Subcutaneous adipose tissue (tissue), 4 donors: ENCODE results near the gene TBC1D12. TPM values are rescaled to one million over a fixed set of nuclear protein-coding genes. Genes with fewer than 3 reads are reported as not detected.

Experiments used
- total RNA-seq, 4 donors: library from RNA; depleted of rRNA; stranded (reverse); fragments of >200 nt; gene quantifications; one replicate each; pipeline ENCODE4 v1.1.0, GENCODE V29; 2016
- TF ChIP-seq, protein P1 (sequence below): fragments of 450-650 bp; IDR thresholded peaks from one replicate; pipeline ENCODE4 v1.5.1; 2016; ENCODE audit warnings: low read depth, mild to moderate bottlenecking, control low read depth, antibody characterized with exemption, moderate library complexity

The TBC1D12 gene
- total RNA-seq, 4 donors from 2014 or later = 19.0 to 24.2 (median 20.5) TPM

- TF ChIP-seq, protein P1, sequence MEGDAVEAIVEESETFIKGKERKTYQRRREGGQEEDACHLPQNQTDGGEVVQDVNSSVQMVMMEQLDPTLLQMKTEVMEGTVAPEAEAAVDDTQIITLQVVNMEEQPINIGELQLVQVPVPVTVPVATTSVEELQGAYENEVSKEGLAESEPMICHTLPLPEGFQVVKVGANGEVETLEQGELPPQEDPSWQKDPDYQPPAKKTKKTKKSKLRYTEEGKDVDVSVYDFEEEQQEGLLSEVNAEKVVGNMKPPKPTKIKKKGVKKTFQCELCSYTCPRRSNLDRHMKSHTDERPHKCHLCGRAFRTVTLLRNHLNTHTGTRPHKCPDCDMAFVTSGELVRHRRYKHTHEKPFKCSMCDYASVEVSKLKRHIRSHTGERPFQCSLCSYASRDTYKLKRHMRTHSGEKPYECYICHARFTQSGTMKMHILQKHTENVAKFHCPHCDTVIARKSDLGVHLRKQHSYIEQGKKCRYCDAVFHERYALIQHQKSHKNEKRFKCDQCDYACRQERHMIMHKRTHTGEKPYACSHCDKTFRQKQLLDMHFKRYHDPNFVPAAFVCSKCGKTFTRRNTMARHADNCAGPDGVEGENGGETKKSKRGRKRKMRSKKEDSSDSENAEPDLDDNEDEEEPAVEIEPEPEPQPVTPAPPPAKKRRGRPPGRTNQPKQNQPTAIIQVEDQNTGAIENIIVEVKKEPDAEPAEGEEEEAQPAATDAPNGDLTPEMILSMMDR = no peak
These were observed 39.1 kb upstream of the TBC1D12 start for GRCh38 chr10:94363251-94363565.

DNA sequence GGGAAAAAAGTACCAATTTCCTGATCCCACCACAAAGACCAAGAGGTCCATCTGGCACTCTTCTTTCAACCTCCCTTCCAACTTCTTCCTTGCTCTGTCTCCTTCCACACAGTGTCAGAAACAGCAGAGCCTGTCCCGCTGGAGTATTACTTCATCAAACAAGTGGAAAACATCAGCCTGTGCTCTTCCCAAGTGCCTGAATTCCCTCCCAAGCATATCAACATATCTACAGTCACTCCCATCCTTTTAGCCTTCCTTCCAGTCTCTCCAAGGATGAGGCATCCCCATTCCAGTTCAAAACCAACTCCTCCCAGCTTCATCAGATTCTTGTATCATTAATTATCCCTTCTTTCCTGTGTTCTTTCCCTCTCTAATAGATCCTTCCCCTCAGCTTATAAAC lies 37.9 kb upstream of the TBC1D12 start:
- TF ChIP-seq, protein P1 = no peak

DNA sequence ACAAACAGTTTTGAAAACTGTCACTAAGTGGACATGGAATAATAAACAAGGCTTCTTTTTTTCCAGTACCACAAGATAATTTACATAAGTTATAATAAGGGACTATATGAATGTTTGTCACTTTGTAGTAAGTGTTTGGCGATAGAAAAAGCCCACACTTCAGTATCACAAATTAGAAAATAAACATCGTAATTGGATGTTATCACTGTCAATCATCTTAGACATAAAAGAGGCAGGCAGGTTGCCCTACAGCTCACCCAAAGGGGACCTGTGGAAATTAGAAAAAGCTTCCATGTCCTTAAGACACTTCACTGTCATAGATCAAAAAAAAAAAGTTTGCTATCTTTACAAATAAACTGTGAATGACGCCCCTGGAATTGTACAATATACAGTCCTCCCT lies 36.0 kb upstream of the TBC1D12 start:
- TF ChIP-seq, protein P1 = no peak

- TF ChIP-seq, protein P1 = no peak
These were observed 31.8 kb upstream of the TBC1D12 start for GRCh38 chr10:94370501-94370900.

DNA sequence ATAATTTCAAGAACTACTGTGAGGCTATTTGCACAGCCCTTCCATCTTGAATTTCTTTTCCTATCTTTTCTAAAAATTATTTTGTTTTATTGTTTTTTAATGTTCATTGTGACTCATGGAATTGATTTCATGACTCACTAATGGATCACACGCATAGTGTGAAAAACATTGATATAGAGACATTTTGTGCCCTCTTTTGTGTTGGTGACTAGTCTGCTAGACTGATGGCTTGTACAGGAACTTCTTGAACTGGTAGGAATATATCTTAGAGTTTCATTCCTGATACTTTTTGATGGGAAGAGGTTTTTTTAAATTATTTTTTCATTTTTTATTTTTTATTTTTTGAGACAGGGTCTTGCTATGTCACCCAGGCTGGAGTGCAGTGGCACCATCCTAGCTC lies 27.0 kb upstream of the TBC1D12 start:
- TF ChIP-seq, protein P1 = no peak

GRCh38 chr10:94376865-94377264 lies 25.5 kb upstream of the TBC1D12 start:
- TF ChIP-seq, protein P1 = no peak

- TF ChIP-seq, protein P1 = no peak
These were observed 18.8 kb upstream of the TBC1D12 start for GRCh38 chr10:94383530-94383929.
